CD4-positive, alpha-beta T cell treated with Interferon gamma for 1 hour (primary cell): ENCODE results near the gene UPK1A.
"Not testable (repeated sequence)": the region's sequence is repeated elsewhere in the genome, so short reads cannot be mapped to it uniquely, and the experiment has no call there.

Experiments
- DNase-seq: peaks from one replicate; pipeline ENCODE4 v3.0.0-alpha.2; 2020

Gene UPK1A

DNA sequence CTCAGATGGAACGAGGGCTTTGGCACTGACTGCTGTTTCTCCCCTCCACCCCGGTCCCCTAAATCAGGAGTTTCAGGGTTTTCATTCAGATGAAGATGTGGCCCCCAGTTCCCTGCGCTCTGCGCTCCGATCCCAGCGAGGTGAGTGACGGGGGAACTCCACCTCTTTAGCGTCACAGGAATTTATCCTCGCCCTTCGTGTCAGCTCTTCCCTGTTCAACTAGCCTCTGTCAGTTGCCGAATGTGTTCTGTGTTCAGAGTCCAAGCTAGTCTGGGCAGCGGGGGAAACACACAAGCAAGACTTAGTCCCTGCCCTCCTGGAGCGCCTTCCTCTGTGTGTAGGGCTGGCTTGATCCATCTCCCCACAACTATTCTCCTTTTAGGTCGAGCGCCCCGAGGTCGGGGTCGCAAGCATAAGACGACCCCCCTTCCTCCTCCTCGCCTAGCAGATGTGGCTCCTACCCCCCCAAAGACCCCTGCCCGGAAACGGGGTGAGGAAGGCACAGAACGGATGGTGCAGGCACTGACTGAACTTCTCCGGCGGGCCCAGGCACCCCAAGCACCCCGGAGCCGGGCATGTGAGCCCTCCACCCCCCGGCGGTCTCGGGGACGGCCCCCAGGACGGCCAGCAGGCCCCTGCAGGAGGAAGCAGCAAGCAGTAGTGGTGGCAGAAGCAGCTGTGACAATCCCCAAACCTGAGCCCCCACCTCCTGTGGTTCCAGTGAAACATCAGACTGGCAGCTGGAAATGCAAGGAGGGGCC is 53.3 kb downstream of the UPK1A start:
- DNase-seq: no peak

DNA sequence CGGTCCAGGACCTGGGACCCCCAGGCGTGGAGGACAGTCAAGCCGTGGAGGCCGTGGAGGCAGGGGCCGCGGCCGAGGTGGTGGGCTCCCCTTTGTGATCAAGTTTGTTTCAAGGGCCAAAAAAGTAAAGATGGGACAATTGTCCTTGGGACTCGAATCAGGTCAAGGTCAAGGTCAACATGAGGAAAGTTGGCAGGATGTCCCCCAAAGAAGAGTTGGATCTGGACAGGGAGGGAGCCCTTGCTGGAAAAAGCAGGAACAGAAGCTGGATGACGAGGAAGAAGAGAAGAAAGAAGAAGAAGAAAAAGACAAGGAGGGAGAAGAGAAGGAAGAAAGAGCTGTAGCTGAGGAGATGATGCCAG is 53.8 kb downstream of the UPK1A start:
- DNase-seq: no peak

DNA sequence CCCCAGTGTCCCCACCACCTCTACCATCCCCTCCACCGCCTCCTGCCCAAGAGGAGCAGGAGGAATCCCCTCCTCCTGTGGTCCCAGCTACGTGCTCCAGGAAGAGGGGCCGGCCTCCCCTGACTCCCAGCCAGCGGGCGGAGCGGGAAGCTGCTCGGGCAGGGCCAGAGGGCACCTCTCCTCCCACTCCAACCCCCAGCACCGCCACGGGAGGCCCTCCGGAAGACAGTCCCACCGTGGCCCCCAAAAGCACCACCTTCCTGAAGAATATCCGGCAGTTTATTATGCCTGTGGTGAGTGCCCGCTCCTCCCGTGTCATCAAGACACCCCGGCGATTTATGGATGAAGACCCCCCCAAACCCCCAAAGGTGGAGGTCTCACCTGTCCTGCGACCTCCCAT is 54.3 kb downstream of the UPK1A start:
- no peak for DNase-seq

DNA sequence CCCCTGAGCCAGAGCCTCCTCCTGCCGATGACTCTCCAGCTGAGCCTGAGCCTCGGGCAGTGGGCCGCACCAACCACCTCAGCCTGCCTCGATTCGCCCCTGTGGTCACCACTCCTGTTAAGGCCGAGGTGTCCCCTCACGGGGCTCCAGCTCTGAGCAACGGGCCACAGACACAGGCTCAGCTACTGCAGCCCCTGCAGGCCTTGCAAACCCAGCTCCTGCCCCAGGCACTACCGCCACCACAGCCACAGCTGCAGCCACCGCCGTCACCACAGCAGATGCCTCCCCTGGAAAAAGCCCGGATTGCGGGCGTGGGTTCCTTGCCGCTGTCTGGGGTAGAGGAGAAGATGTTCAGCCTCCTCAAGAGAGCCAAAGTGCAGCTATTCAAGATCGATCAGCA is 55.1 kb downstream of the UPK1A start:
- DNase-seq: no peak

DNA sequence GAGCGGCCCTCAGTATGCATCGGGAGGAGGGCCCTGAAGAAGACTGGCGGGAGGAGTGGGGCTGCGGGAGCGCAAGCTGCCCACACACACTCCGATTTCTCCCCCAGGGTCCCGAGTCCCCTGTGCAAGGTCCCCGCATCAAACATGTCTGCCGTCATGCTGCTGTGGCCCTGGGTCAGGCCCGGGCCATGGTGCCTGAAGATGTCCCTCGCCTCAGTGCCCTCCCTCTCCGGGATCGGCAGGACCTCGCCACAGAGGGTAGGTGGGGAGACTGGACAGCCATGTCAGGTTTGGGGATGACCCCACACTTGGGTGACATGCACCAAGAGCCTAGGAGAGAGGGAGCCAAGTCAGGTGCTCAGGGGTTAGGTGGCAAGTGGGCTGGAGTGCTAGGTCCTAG is 56.1 kb downstream of the UPK1A start:
- no peak for DNase-seq

DNA sequence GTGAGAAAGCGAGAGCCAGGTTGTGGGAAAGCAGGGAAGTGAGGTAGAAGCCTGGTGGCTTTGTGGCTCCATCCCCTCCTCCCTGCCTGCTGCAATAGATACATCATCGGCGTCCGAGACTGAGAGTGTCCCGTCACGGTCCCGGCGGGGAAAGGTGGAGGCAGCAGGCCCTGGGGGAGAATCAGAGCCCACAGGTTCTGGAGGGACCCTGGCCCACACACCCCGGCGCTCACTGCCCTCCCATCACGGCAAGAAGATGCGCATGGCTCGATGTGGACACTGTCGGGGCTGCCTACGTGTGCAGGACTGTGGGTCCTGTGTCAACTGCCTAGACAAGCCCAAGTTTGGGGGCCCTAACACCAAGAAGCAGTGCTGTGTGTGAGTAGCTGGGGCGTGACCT is 56.6 kb downstream of the UPK1A start:
- no peak for DNase-seq

DNA sequence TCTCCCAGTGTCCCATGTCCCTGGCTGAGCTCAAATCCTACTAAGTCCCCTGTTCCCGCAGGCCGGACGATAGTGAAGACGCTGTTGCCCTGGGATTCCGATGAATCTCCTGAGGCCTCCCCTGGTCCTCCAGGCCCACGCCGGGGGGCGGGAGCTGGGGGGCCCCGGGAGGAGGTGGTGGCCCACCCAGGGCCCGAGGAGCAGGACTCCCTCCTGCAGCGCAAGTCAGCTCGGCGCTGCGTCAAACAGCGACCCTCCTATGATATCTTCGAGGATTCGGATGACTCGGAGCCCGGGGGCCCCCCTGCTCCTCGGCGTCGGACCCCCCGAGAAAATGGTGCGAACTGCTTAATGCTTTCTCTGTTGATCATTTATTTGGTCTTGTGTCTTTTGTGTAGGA is 57.4 kb downstream of the UPK1A start:
- DNase-seq: no peak

DNA sequence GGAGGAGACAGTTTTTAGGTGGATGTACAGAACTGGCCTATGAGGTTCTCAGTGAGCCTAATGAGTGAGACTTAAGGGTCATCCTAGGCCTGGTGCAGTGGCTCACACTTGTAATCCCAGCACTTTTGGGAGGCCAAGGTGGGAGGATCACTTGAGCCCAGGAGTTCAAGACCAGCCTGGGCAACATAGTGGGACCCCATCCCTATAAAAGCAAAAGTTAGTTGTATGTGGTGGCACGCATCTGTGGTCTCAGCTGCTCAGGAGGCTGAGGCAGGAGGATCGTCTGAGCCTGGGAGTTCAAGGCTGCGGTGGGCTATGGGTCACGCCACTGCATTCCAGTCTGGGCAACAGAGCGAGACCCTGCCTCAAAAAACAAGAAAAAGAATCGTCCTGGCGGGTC is 57.8 kb downstream of the UPK1A start:
- DNase-seq: not testable (repeated sequence)

DNA sequence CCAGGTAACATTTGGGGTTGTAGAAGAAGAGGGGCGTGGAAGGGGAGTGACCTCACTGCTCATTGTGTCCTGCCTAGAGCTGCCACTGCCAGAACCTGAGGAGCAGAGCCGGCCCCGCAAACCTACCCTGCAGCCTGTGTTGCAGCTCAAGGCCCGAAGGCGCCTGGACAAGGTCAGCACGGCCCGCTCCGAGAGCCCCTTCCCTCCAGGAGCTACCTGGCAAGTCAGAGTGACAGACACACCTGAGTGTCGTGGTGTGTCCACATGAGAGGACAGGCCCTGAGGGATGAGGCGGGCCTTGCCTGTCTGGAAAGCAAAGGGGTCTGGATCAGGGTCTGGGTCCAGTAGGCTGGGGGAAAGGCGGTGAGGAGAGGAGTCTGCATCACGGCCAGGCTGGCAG is 58.2 kb downstream of the UPK1A start:
- DNase-seq: no peak

DNA sequence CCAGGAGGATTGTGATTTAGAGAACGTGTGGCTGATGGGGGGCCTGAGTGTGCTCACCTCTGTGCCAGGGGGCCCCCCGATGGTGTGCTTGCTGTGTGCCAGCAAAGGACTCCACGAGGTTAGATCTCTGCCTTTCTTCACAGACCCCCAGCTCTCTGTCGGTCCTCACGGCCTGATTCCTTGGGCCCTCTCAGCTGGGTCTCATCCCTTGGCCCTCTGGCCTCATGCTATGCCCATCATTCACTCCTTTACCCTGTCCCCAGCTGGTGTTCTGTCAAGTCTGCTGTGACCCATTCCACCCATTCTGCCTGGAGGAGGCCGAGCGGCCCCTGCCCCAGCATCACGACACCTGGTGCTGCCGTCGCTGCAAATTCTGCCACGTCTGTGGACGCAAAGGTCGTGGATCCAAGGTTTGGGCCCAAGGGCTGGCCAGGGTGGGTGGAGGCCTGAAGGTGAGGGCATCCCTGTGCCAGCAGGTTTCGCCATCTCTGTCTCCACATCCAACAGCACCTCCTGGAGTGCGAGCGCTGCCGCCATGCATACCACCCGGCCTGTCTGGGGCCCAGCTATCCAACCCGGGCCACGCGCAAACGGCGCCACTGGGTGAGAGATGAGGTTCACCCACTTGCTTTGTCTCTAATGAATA is 59.0 kb downstream of the UPK1A start:
- DNase-seq: no peak

DNA sequence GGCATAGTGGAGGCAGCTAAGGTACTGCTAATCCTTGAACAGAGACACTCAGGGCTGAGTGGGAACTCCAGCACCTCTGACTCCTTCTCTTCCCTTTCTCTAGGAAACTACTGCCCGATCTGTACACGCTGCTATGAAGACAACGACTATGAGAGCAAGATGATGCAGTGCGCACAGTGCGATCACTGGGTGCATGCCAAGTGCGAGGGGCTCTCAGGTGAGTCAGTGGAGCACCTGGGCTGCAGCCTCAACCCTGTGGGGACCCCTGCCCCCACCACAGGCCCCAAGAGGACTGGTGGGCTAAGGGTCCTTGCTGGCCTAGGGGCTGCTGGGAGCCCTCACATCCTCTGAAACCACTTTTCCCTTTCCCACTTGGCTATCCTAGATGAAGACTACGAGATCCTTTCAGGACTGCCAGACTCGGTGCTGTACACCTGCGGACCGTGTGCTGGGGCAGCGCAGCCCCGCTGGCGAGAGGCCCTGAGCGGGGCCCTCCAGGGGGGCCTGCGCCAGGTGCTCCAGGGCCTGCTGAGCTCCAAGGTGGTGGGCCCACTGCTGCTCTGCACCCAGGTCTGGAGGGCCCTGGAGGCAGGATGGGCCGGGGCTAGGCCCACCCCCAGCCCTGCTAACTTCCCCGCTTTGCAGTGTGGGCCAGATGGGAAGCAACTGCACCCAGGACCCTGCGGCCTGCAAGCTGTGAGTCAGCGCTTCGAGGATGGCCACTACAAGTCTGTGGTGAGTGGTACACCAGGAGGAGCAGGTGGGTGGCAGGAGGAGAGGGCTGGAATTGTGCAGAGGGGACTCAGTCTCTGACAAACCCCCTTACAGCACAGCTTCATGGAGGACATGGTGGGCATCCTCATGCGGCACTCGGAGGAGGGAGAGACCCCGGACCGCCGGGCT is 61.0 kb downstream of the UPK1A start:
- no peak for DNase-seq
